Epithelial cell of proximal tubule (primary cell): ENCODE data around the gene HPGDS. TPM values are rescaled to one million over a fixed set of nuclear protein-coding genes. Genes with fewer than 3 reads are reported as not detected.
"Not testable (repeated sequence)": the region's sequence is repeated elsewhere in the genome, so short reads cannot be mapped to it uniquely, and the experiment has no call there.

Experiments used
- DNase-seq: peaks from one replicate; pipeline ENCODE4 v3.0.0-alpha.2; 2011; ENCODE audit warnings: low read depth
- H3K4me3 ChIP-seq: 2 replicates; pipeline ENCODE4 v1.5.1; 2011; ENCODE audit warnings: low read depth, mild to moderate bottlenecking, low read length
- CTCF ChIP-seq: conservative IDR thresholded peaks from 2 replicates; pipeline ENCODE4 v1.5.1; 2012; ENCODE audit warnings: low read depth, mild to moderate bottlenecking, low read length
- total RNA-seq: library from RNA; depleted of rRNA; stranded (reverse); fragments of >200 nt; gene quantifications from 2 replicates; pipeline ENCODE4 v1.2.3, GENCODE V29; 2015

The HPGDS gene
- total RNA-seq = not detected in 2 replicates

DNA sequence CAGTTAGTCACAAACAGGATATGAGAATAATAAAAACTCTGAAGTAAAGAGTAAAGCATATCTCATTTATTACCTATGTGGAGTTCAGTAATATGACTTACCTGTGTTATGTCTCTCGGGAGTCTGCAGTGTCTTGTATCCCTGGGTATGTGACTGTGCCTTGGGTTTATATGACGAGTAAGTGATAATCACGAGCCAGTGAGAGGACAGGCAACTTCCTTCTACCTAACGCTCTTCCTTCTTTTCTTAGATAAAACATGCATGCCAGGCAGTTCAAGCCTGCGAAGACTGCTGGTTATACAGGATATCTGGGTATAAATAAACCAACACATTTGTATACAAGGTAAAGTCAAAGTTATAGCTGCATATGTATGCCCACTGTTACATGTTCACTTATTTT, at the start of gene HPGDS:
HPGDS (minus strand) TSS at position 143 of the 400 bp plus-strand sequence. CDS start 8,207 bp downstream, outside the sequence.
- TF ChIP-seq CTCF = no peak
- no peak for DNase-seq
- H3K4me3 ChIP-seq = no peak within 1 kb of the TSS

- no peak for DNase-seq
- TF ChIP-seq CTCF = peak; percentile 67
Measured at GRCh38 chr4:94390804-94391410, 48.3 kb upstream of the HPGDS start.

GRCh38 chr4:94389595-94390267, 47.1 kb upstream of the HPGDS start:
- no peak overlapping the region for H3K4me3 ChIP-seq
- no peak for TF ChIP-seq CTCF
- DNase-seq = no peak

More at GRCh38 chr4:94390804-94391410, 48.3 kb upstream of the HPGDS start:
- no peak overlapping the region for H3K4me3 ChIP-seq

- DNase-seq, H3K4me3 ChIP-seq: not testable (repeated sequence)
Measured at GRCh38 chr4:94387965-94388364, 45.3 kb upstream of the HPGDS start.

- DNase-seq, H3K4me3 ChIP-seq: not testable (repeated sequence)
Measured at GRCh38 chr4:94385452-94385851, 42.8 kb upstream of the HPGDS start.

DNA sequence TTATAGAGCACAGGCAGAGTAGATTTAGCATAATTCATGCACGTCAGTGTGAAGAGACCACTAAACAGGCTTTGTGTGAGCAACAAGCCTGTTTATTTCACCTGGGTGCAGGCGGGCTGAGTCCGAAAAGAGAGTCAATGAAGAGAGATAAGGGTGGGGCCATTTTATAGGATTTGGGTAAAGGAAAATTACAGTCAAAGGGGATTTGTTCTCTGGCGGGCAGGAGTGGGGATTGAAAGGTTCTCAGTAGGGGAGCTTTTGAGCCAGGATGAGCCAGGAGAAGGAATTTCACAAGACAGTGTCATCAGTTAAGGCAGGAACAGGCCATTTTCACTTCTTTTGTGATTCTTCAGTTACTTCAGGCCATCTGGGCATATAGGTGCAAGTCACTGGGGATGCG, 40.3 kb upstream of the HPGDS start:
- H3K4me3 ChIP-seq, DNase-seq: not testable (repeated sequence)

DNA sequence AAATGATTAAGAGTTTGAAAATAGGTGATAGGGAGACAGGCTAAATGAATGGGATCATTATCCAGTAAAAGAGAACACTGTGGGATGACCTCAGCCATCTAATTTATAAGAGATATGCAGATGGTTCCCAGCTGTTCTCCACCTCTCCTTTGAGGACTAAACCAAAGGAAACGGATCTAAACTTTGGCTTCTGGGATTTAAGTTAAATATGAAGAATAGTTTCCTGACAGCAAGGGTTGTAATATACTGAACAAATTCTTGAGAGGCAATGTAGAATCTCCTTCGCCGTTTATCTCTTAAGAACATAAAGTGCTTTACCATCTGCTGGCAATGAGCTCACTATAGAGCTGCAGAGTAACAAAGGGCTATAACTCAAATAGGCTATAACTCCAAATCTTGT, 35.4 kb upstream of the HPGDS start:
- H3K4me3 ChIP-seq = no peak overlapping the region
- TF ChIP-seq CTCF = no peak
- no peak for DNase-seq

- TF ChIP-seq CTCF = no peak
- H3K4me3 ChIP-seq = no peak overlapping the region
- DNase-seq = no peak
Measured at GRCh38 chr4:94377294-94377693, 34.7 kb upstream of the HPGDS start.
